GM12891 (cell line): ENCODE results near the gene SLC25A39.

Experiments used
- POLR2A ChIP-seq: IDR thresholded peaks from 2 replicates; pipeline ENCODE4 v1.6.1; 2011; ENCODE audit warnings: low read depth, low read length, control low read depth
- POLR2AphosphoS5 ChIP-seq: IDR thresholded peaks from 2 replicates; pipeline ENCODE4 v1.6.1; 2011; ENCODE audit warnings: low read depth, low read length, control low read depth
- SPI1 ChIP-seq: IDR thresholded peaks from 2 replicates; pipeline ENCODE4 v1.6.1; 2011; ENCODE audit warnings: low read depth, low read length, control low read depth

DNA sequence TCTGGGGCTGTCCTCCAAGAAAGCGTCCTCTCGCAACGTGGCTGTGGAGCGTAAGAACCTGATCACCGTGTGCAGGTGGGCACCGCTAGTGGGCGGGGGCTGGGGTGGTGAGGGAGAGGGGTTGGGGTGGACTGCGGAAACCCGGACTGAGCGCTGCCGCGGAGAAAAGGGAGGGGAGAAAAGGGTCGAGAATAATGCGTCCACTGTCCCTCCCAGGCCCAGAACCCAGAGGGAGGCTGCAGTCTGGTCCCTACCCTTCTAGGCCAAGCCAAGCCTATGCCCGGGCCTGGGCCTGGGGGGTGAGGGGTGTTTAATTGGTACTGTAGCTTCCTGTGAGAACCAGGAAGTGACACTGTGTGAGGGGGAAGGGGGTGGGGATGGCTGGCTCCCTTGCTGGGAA is 15.8 kb downstream of the SLC25A39 start:
- TF ChIP-seq POLR2A (no peak), POLR2AphosphoS5 (no peak), SPI1 (no peak)
